Endothelial cell of umbilical vein (primary cell): ENCODE measurements around the gene TLCD2. TPM values are rescaled to one million over a fixed set of nuclear protein-coding genes. Genes with fewer than 3 reads are reported as not detected.

ENCODE experiments used
- BruUV-seq: library from RNA; stranded (reverse); fragments of 400-500 nt; replicated peaks from 2 replicates; lab custom pipeline; 2021; lab: Mats Ljungman, UMichigan
- CTCF ChIA-PET: fragments of 300-600, 350-600 bp; sonication (Branson Sonifier 250); formaldehyde crosslinking; loops from one replicate; lab custom pipeline; 2021; ENCODE audit warnings: antibody characterized with exemption, inconsistent platforms; lab: Charles Lee
- POLR2A ChIA-PET: fragments of 300-600, 350-600 bp; sonication (Branson Sonifier 250); formaldehyde crosslinking; loops from one replicate; lab custom pipeline; 2021; ENCODE audit warnings: antibody characterized with exemption, inconsistent platforms; lab: Charles Lee
- DNase-seq: peaks from one replicate; pipeline ENCODE4 v3.0.0-alpha.2; 2011; ENCODE audit warnings: low read depth, low spot score
- FAIRE-seq: peaks from 2 replicates; lab custom pipeline; 2011; peaks lifted over from hg19 to GRCh38; lab: Jason Lieb, UNC
- H2AFZ ChIP-seq: 2 replicates; pipeline ENCODE4 v1.6.0; 2012; ENCODE audit warnings: low read depth, low read length, control low read depth, inconsistent platforms
- H3K27ac ChIP-seq: 2 replicates; pipeline ENCODE4 v1.5.1; 2011; ENCODE audit warnings: low read depth, mild to moderate bottlenecking, control low read depth, low read length, moderate library complexity; ENCODE audit not compliant: insufficient read depth
- H3K27me3 ChIP-seq, 2 experiments: 2 replicates each; pipeline versions ENCODE4 v1.6.0 to v1.6.1; 2011; ENCODE audit warnings: low read length in 2 of 2, mixed read lengths in 1 of 2; ENCODE audit not compliant: control insufficient read depth in 2 of 2, insufficient read depth in 2 of 2
- H3K36me3 ChIP-seq, 2 experiments: 2 replicates in 1 of 2; 3 replicates in 1 of 2; pipeline ENCODE4 v1.5.1; 2011; ENCODE audit warnings: low read length in 2 of 2, mild to moderate bottlenecking in 1 of 2, moderate library complexity in 1 of 2; ENCODE audit not compliant: control insufficient read depth in 2 of 2, insufficient read depth in 2 of 2; ENCODE audit errors: extremely low read depth in 1 of 2
- H3K4me1 ChIP-seq: 3 replicates; pipeline ENCODE4 v1.5.1; 2011; ENCODE audit warnings: mild to moderate bottlenecking, low read length; ENCODE audit not compliant: control insufficient read depth, insufficient read depth; ENCODE audit errors: extremely low read depth
- H3K4me2 ChIP-seq: 2 replicates; pipeline ENCODE4 v1.6.1; 2011; ENCODE audit warnings: low read length, control low read depth, mixed read lengths; ENCODE audit not compliant: insufficient read depth
- H3K4me3 ChIP-seq, 3 experiments: fragments of 200-600 bp in 1 of 3; sonication (generic), shearing (Covaris generic) in 1 of 3; replicated peaks in 1 of 3; 2 replicates each; pipeline ENCODE4 v1.5.1; 2011 to 2016; ENCODE audit warnings: control low read depth in 3 of 3, low read length in 3 of 3, mild to moderate bottlenecking in 2 of 3, inconsistent platforms in 1 of 3, low read depth in 1 of 3, moderate library complexity in 1 of 3; ENCODE audit not compliant: insufficient read depth in 1 of 3
- H3K79me2 ChIP-seq: 2 replicates; pipeline ENCODE4 v1.6.0; 2012; ENCODE audit warnings: low read length, inconsistent platforms; ENCODE audit not compliant: control insufficient read depth, insufficient read depth
- H3K9ac ChIP-seq: replicated peaks from 2 replicates; pipeline ENCODE3; 2011; ENCODE audit warnings: low read length, control low read depth; ENCODE audit not compliant: insufficient read depth; ENCODE audit errors: extremely low read depth
- H3K9me1 ChIP-seq: replicated peaks from 3 replicates; pipeline ENCODE4 v1.6.0; 2011; ENCODE audit warnings: mild to moderate bottlenecking, low read length; ENCODE audit not compliant: control insufficient read depth, insufficient read depth; ENCODE audit errors: extremely low read depth
- H3K9me3 ChIP-seq: replicated peaks from 2 replicates; pipeline ENCODE4 v1.5.1; 2012; ENCODE audit warnings: low read length, inconsistent platforms; ENCODE audit not compliant: control insufficient read depth, insufficient read depth
- H4K20me1 ChIP-seq: replicated peaks from 2 replicates; pipeline ENCODE3; 2011; ENCODE audit warnings: mild to moderate bottlenecking, low read length; ENCODE audit not compliant: control insufficient read depth, insufficient read depth; ENCODE audit errors: extremely low read depth
- CTCF ChIP-seq, 2 donors: IDR thresholded peaks; 1 replicate in 1 of 2; 2 replicates in 1 of 2; pipeline ENCODE4 v1.5.1; 2011; ENCODE audit warnings: low read length in 2 of 2, mild to moderate bottlenecking in 2 of 2, moderate library complexity in 2 of 2, control low read depth in 1 of 2, inconsistent platforms in 1 of 2, low read depth in 1 of 2; ENCODE audit not compliant: insufficient read depth in 1 of 2; ENCODE audit errors: extremely low read depth in 1 of 2
- FOS ChIP-seq: IDR thresholded peaks from 2 replicates; pipeline ENCODE4 v1.6.1; 2011; ENCODE audit warnings: mild to moderate bottlenecking, low read length, moderate library complexity, borderline replicate concordance; ENCODE audit not compliant: insufficient read depth
- JUN ChIP-seq: IDR thresholded peaks from 2 replicates; pipeline ENCODE4 v1.6.1; 2011; ENCODE audit warnings: borderline replicate concordance, low read depth; ENCODE audit not compliant: insufficient read length, insufficient read depth
- MAX ChIP-seq: IDR thresholded peaks from 2 replicates; pipeline ENCODE4 v1.6.1; 2011; ENCODE audit not compliant: insufficient read depth, insufficient read length
- POLR2A ChIP-seq: IDR thresholded peaks from 2 replicates; pipeline ENCODE4 v1.6.1; 2012; ENCODE audit warnings: low read depth, mild to moderate bottlenecking, control low read depth, low read length
- POLR2AphosphoS5 ChIP-seq: IDR thresholded peaks from 2 replicates; pipeline ENCODE4 v1.6.1; 2012; ENCODE audit warnings: low read depth, mild to moderate bottlenecking, control low read depth, low read length, moderate library complexity; ENCODE audit not compliant: insufficient read depth
- dilution Hi-C: fragments of 300-500 bp; cut with MboI; formaldehyde crosslinking; loops from one replicate; pipeline ENCODE4 v1.15.0; 2019; ENCODE audit warnings: low sequenced_read_pairs; ENCODE audit not compliant: extremely low pct_ligation_motif_present
- intact Hi-C: fragments of 100-400 bp; cut with micrococcal nuclease; formaldehyde crosslinking; loops from one replicate; pipeline ENCODE4 v1.10.0; 2022
- polyA plus RNA-seq, 4 experiments: library from polyadenylated mRNA; depleted of rRNA in 3 of 4; stranded (reverse) in 3 of 4; unstranded in 1 of 4; fragments of >200 nt; gene quantifications; 2 replicates each; pipeline versions ENCODE4 v1.2.1 to v1.2.3, GENCODE V29; 2011 to 2012; ENCODE audit warnings: missing spikeins in 1 of 4
- total RNA-seq: library from RNA; stranded (reverse); gene quantifications from 2 replicates; pipeline ENCODE4 v1.2.3, GENCODE V29; 2021

TLCD2 gene
- total and polyA plus RNA-seq, 2 donors (not counting 3 experiments of a cell fraction or from before 2014, with no cell fraction given) = 0.72 to 2.1 TPM

- Histone ChIP-seq H3K9me1 (no peaks in the 10 kb centered on the region), H3K9ac (peak overlapping the region; percentile 87), H3K27me3 (no peaks in the 10 kb centered on the region), H3K9me3 (no peaks in the 10 kb centered on the region), H3K79me2 (peaks cover 41% of the 10 kb centered on the region), H3K27ac (peak overlapping the region; percentile 79), H4K20me1 (no peaks in the 10 kb centered on the region), H3K4me1 (peaks cover 42% of the 10 kb centered on the region), H3K36me3 (peaks cover 19 to 20% of the 10 kb centered on the region in 2 experiments), H3K4me3 (peak overlapping the region; percentile 69 to 97 (median 76)), H3K4me2 (peak overlapping the region; percentile 52), H2AFZ (no peak overlapping the region)
- intact Hi-C loops = loop anchor here (1.0 to 10.0 kb wide), 5 partner anchors 30 to 620 kb away; partner anchors contain the start of genes PITPNA, PRPF8, RILP and SGSM2
- DNase-seq (peak; percentile 96), FAIRE-seq (peak; percentile 97)
- ChIA-PET POLR2A (interaction anchor here (0.6 to 3.4 kb wide), 5 partner anchors 10 to 1155 kb away, joined by 3 to 16 read pairs (median 3); no protein-coding TSS in a partner anchor), CTCF (interaction anchor here (0.9 to 3.0 kb wide), 7 partner anchors 15 to 151 kb away, joined by 3 to 25 read pairs (median 5); partner anchors contain the start of genes PRPF8 and RILP)
- BruUV-seq = no TSS peak
- dilution Hi-C loops = no loop called here
- TF ChIP-seq POLR2AphosphoS5 (peak; percentile 77), FOS (peak; percentile 29), JUN (no peak), MAX (peak; percentile 54)
Observed at GRCh38 chr17:1714427-1714979, 4.3 kb upstream of the TLCD2 start.

GRCh38 chr17:1713878-1714426 is 3.8 kb upstream of the TLCD2 start:
- Histone ChIP-seq H3K27ac (peak overlapping the region; percentile 79), H3K4me1 (peaks cover 42% of the 10 kb centered on the region), H2AFZ (no peak overlapping the region), H4K20me1 (no peaks in the 10 kb centered on the region), H3K9me1 (no peaks in the 10 kb centered on the region), H3K9ac (peak overlapping the region; percentile 87), H3K36me3 (peaks cover 19 to 20% of the 10 kb centered on the region in 2 experiments), H3K4me2 (peak overlapping the region; percentile 52), H3K4me3 (peak overlapping the region; percentile 23 to 97 (median 69)), H3K27me3 (no peaks in the 10 kb centered on the region), H3K9me3 (no peaks in the 10 kb centered on the region), H3K79me2 (peaks cover 41% of the 10 kb centered on the region)
- no TSS peak for BruUV-seq
- DNase-seq = peak; percentile 43
- intact Hi-C loops = loop anchor here (1.0 to 10.0 kb wide), 5 partner anchors 30 to 621 kb away; partner anchors contain the start of genes PITPNA, PRPF8, RILP and SGSM2
- POLR2A ChIA-PET = interaction anchor here (1.2 to 3.4 kb wide), 2 partner anchors 69 to 73 kb away, joined by 3 to 16 read pairs; no protein-coding TSS in a partner anchor
- TF ChIP-seq CTCF (IDR thresholded peaks at IDR 0.05; ENCODE audit: extremely low read depth in 1 of 2, insufficient read depth in 1 of 2, low read depth in 1 of 2, low read length in 2 of 2) = peak; percentile 38 to 42
- no peak for TF ChIP-seq POLR2A
- FAIRE-seq = peak; percentile 76
- dilution Hi-C loops = no loop called here
- CTCF ChIA-PET = interaction anchor here (1.2 to 3.0 kb wide), 6 partner anchors 16 to 151 kb away, joined by 4 to 25 read pairs (median 10); partner anchors contain the start of gene RILP
